Smooth muscle cell (in vitro differentiated cells): ENCODE results near the gene SYNC. TPM values are rescaled to one million over a fixed set of nuclear protein-coding genes. Genes with fewer than 3 reads are reported as not detected.
"Not testable (repeated sequence)": the region's sequence is repeated elsewhere in the genome, so short reads cannot be mapped to it uniquely, and the experiment has no call there.

Experiments used
- DNase-seq: peaks from one replicate; lab custom pipeline; 2025; ENCODE audit not compliant: unreplicated experiment; lab: John Stamatoyannopoulos, UW
- H2AFZ ChIP-seq: fragments of 200-600 bp; sonication (generic); 2 replicates; pipeline ENCODE4 v1.6.0; 2016; ENCODE audit warnings: antibody characterized with exemption, low read depth, mild to moderate bottlenecking
- H3F3A ChIP-seq: fragments of 200-600 bp; sonication (generic); 2 replicates; pipeline ENCODE4 v1.6.0; 2017; ENCODE audit warnings: antibody characterized with exemption, low read depth
- H3K27ac ChIP-seq: fragments of 200-600 bp; sonication (generic); 2 replicates; pipeline ENCODE4 v1.5.1; 2016; ENCODE audit warnings: low read depth, mild to moderate bottlenecking
- H3K27me3 ChIP-seq: fragments of 200-600 bp; sonication (generic); 2 replicates; pipeline ENCODE4 v1.6.1; 2016; ENCODE audit warnings: low read depth, mild to moderate bottlenecking
- H3K36me3 ChIP-seq: fragments of 200-600 bp; sonication (generic); 2 replicates; pipeline ENCODE4 v1.5.1; 2016; ENCODE audit warnings: low read depth
- H3K4me1 ChIP-seq: fragments of 200-600 bp; sonication (generic); 2 replicates; pipeline ENCODE4 v1.5.1; 2016; ENCODE audit warnings: low read depth
- H3K4me2 ChIP-seq: fragments of 200-600 bp; sonication (generic); 2 replicates; pipeline ENCODE4 v1.6.0; 2016; ENCODE audit warnings: mild to moderate bottlenecking
- H3K4me3 ChIP-seq: fragments of 200-600 bp; sonication (generic); 2 replicates; pipeline ENCODE4 v1.5.1; 2016; ENCODE audit warnings: mild to moderate bottlenecking
- H3K79me2 ChIP-seq: fragments of 200-600 bp; sonication (generic); 2 replicates; pipeline ENCODE4 v1.6.0; 2016; ENCODE audit warnings: low read depth, mild to moderate bottlenecking
- H3K9ac ChIP-seq: fragments of 200-600 bp; sonication (generic); 2 replicates; pipeline ENCODE4 v1.6.0; 2016; ENCODE audit warnings: low read depth
- H3K9me3 ChIP-seq: fragments of 200-600 bp; sonication (generic); replicated peaks from 2 replicates; pipeline ENCODE4 v1.5.1; 2016; ENCODE audit warnings: low read depth
- H4K20me1 ChIP-seq: fragments of 200-600 bp; sonication (generic); 2 replicates; pipeline ENCODE4 v1.6.0; 2016; ENCODE audit warnings: low read depth
- WGBS: methylation state at CpG from one replicate; pipeline ENCODE4 v1.1.7; 2016; ENCODE audit warnings: low lambda C conversion rate; 5-methylcytosine and 5-hydroxymethylcytosine counted together
- polyA plus RNA-seq: library from polyadenylated mRNA; unstranded; fragments of >200 nt; fragmentation: Nextera tagmentation; extraction: Ambion mirVana; gene quantifications from 2 replicates; pipeline ENCODE4 v1.2.1, GENCODE V29; 2016
- total RNA-seq: library from RNA; depleted of rRNA; stranded (reverse); fragments of >200 nt; gene quantifications from 2 replicates; pipeline ENCODE4 v1.2.3, GENCODE V29; 2014
- TF ChIP-seq, protein P1 (sequence below): fragments of 200-600 bp; sonication (generic); IDR thresholded peaks from 2 replicates; pipeline ENCODE4 v1.5.1; 2017; ENCODE audit warnings: borderline replicate concordance, mild to moderate bottlenecking, antibody characterized with exemption; ENCODE audit not compliant: insufficient read depth, poor library complexity, severe bottlenecking

Gene SYNC
- total and polyA plus RNA-seq, 2 experiments from 2014 or later: 4.6 to 6.2 TPM

GRCh38 chr1:32681509-32681908 is 21.1 kb downstream of the SYNC start:
- TF ChIP-seq, protein P1, sequence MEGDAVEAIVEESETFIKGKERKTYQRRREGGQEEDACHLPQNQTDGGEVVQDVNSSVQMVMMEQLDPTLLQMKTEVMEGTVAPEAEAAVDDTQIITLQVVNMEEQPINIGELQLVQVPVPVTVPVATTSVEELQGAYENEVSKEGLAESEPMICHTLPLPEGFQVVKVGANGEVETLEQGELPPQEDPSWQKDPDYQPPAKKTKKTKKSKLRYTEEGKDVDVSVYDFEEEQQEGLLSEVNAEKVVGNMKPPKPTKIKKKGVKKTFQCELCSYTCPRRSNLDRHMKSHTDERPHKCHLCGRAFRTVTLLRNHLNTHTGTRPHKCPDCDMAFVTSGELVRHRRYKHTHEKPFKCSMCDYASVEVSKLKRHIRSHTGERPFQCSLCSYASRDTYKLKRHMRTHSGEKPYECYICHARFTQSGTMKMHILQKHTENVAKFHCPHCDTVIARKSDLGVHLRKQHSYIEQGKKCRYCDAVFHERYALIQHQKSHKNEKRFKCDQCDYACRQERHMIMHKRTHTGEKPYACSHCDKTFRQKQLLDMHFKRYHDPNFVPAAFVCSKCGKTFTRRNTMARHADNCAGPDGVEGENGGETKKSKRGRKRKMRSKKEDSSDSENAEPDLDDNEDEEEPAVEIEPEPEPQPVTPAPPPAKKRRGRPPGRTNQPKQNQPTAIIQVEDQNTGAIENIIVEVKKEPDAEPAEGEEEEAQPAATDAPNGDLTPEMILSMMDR: no peak
- H3K27me3 ChIP-seq: no peaks in the 10 kb centered on the region
- no peak overlapping the region for H3K27ac ChIP-seq
- H3K4me3 ChIP-seq: no peak overlapping the region
- no peak for DNase-seq
- H3K4me1 ChIP-seq: no peaks in the 10 kb centered on the region
- H4K20me1 ChIP-seq: peaks cover 23% of the 10 kb centered on the region
- no peak overlapping the region for H3K4me2 ChIP-seq
- H3K9ac ChIP-seq: no peak overlapping the region
- H2AFZ ChIP-seq: no peak overlapping the region
- WGBS: 96% methylated on average over 2 of the region's 2 CpGs
- no peaks in the 10 kb centered on the region for H3K79me2 ChIP-seq
- peaks cover 23% of the 10 kb centered on the region for H3F3A ChIP-seq
- peaks cover 28% of the 10 kb centered on the region for H3K36me3 ChIP-seq
- no peaks in the 10 kb centered on the region for H3K9me3 ChIP-seq

DNA sequence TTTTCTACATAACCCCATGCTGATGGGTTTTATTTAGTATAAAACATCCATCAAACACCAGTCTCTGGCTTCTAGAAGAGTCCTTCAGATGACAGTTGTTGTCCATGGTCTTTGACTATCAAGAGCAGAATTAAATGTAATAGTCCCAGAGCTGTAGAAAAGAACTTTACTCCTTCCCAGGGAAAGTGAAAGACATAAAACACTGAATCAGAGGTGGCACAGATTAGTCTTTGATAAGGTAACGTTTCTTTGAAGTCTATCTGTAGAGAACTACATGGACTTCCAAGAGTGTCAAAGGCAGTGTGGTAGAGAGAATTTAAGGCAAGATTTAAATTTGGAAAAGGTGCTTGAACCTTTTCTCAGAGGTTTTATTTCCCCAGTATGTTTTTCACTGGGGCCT is 21.9 kb downstream of the SYNC start:
- DNase-seq: no peak
- H3K27ac ChIP-seq: no peak overlapping the region
- peaks cover 20% of the 10 kb centered on the region for H3F3A ChIP-seq
- H3K4me2 ChIP-seq: no peak overlapping the region
- H3K9ac ChIP-seq: no peak overlapping the region
- H3K27me3 ChIP-seq: no peaks in the 10 kb centered on the region
- TF ChIP-seq, protein P1: no peak
- 95% methylated on average over 1 of the region's 1 CpG for WGBS
- no peaks in the 10 kb centered on the region for H3K9me3 ChIP-seq
- H3K4me1 ChIP-seq: no peaks in the 10 kb centered on the region
- no peak overlapping the region for H2AFZ ChIP-seq
- no peak overlapping the region for H3K4me3 ChIP-seq
- peaks cover 28% of the 10 kb centered on the region for H3K36me3 ChIP-seq
- H3K79me2 ChIP-seq: no peaks in the 10 kb centered on the region
- H4K20me1 ChIP-seq: peaks cover 14% of the 10 kb centered on the region

- H4K20me1 ChIP-seq, H3K9ac ChIP-seq, H3K27ac ChIP-seq, H3K79me2 ChIP-seq, H3K4me2 ChIP-seq, H2AFZ ChIP-seq, DNase-seq, H3K4me3 ChIP-seq, H3K27me3 ChIP-seq, H3K9me3 ChIP-seq, H3K4me1 ChIP-seq: not testable (repeated sequence)
- 99% methylated on average over 4 of the region's 4 CpGs for WGBS
- Histone ChIP-seq H3K36me3 (peaks cover 28% of the 10 kb centered on the region), H3F3A (peaks cover 15% of the 10 kb centered on the region)
Observed at GRCh38 chr1:32679993-32680392, 22.6 kb downstream of the SYNC start.

- TF ChIP-seq, protein P1: no peak
- no peak overlapping the region for H3K4me2 ChIP-seq
- peaks cover 7% of the 10 kb centered on the region for H3F3A ChIP-seq
- no peaks in the 10 kb centered on the region for H3K9me3 ChIP-seq
- H3K4me3 ChIP-seq: no peak overlapping the region
- H4K20me1 ChIP-seq: peaks cover 8% of the 10 kb centered on the region
- peaks cover 8% of the 10 kb centered on the region for H3K79me2 ChIP-seq
- H3K27ac ChIP-seq: no peak overlapping the region
- no peaks in the 10 kb centered on the region for H3K4me1 ChIP-seq
- H3K36me3 ChIP-seq: peaks cover 43% of the 10 kb centered on the region
- 67% methylated on average over 3 of the region's 3 CpGs for WGBS
- H3K9ac ChIP-seq: no peak overlapping the region
- H3K27me3 ChIP-seq: no peaks in the 10 kb centered on the region
- no peak overlapping the region for H2AFZ ChIP-seq
- no peak for DNase-seq
Observed at GRCh38 chr1:32676945-32677344, 25.6 kb downstream of the SYNC start.

GRCh38 chr1:32668716-32669115 is 33.9 kb downstream of the SYNC start:
- H3K36me3 ChIP-seq: peaks cover 32% of the 10 kb centered on the region

More at GRCh38 chr1:32668716-32669115, 33.9 kb downstream of the SYNC start:
- not testable (repeated sequence) for H3K27ac ChIP-seq, H3K4me3 ChIP-seq, H3F3A ChIP-seq, H3K4me2 ChIP-seq, DNase-seq, H2AFZ ChIP-seq, H3K27me3 ChIP-seq, H3K9me3 ChIP-seq, H3K4me1 ChIP-seq, H3K9ac ChIP-seq
- peaks cover 17% of the 10 kb centered on the region for H3K79me2 ChIP-seq
- peaks cover 63% of the 10 kb centered on the region for H4K20me1 ChIP-seq
- 99% methylated on average over 5 of the region's 5 CpGs for WGBS
